ENCODE measurements around the gene FASTK.

The FASTK gene

DNA sequence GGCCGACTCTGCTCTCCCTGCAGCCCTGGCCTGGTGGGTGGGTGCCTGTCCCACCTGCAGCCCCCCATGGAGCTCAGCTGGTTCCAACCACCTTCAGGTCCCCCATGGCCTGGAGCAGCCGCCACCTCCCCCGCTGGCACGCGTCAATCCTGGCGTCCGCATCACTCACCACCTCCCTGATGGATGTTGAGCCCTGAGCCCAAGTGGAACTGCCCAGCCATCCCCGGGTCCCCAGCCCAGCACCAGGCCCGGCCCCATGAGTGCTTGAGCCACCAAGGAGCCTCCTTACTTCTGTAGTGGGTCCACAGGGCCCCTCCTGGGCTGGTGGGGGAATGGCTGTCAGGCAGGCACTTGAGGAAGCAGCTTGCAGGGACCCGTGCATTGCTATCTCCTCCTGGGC is 20.3 kb upstream of the FASTK start:
- DNase-seq = no peak

DNA sequence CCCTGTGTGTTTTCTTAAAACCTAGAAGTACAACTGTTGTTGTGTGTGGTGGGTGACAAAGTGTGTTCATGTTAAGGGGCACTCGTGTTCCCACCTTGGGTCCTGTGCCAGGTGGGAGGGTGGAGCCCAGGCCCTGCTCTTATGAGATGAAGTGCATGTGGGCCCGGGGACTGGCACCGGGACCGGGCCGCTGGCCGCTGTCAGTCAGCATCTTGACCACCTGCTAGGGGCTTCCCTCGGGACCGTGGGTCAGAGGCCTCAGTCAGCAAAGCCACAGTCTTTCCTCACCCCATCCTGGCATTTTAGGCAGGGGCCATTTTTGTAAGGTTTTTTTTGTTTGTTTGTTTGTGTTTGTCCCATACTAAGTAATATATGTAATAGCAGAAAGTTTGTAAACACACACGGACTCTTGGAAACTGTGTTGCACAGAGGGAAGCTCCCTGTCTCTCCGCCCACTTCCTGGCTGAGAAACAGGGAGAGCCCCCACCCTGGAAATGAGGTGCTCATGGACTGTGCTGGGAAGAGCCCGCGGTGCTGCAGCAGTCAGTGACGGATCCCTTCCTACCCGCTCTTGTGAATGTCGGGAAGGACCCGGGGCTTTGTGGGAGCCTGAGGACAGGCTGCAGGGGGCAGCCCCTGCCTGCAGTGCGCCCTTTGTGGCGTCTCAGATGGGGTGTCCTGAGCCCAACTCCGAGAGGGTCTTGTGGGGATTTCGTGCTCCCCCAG is 19.0 kb upstream of the FASTK start:
- DNase-seq = no peak

DNA sequence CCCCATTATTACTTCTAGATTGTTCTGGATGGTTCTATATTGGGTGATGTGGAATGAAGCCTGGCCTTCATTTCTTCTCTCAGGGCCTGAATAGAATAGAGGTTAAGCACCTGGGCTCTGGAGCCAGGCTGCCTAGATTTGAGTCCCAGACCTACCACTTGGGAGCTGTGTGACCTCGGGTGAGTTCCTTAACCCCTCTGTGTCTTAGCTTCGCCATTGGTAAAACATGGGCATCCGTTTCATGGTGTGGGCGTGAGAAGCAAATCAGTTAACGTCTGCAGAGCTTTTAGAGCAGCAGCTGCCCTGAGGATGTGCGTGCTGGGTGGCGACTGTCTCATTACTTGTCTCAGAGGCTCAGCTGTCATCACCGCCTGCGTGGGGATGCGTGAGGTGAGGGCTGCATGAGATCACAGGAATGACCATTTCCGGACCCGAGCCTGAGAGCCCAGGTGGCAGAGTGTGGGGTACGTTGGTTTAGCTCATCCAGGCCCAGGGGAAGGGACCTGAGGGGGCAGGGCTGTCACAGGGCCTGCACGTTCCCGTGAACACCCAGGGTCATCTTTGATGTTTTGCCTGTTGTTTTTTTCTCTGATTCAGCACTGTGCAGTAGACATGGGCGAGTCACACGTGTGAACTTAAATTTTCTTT is 15.3 kb upstream of the FASTK start:
- no peak for DNase-seq

DNA sequence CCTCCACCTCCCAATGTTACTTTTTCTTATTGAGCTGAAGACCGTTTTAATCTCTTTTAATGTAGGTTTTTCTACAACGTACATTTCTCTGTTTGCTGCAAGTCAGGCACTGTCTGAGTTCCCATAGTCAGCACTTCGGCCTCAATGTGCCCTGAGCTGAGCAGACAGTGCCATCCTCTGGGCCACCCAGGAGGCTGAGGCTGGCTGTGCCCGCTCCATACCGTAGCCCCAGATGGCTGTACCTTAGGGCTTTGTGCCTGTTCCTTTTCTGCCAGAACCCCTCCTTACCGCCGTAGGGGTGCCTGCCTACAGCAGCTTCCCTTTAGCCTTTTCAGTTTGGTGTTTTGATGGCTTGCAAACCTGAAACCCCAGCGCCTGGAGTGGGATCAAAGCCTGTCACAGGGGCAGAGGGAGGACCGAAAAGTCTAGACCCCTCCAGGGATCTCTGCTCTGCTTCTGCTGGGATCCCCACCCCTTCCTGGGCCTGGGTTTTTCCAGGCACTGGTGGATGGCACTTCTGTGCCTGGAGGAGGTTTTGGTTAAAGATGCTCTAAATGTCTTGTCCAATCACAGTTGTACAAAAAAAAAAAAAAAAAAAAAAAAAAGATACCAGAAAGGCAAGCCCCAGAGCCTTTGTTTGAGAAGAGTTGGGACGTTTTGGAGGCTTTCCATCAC is 14.7 kb upstream of the FASTK start:
- DNase-seq = no peak

DNA sequence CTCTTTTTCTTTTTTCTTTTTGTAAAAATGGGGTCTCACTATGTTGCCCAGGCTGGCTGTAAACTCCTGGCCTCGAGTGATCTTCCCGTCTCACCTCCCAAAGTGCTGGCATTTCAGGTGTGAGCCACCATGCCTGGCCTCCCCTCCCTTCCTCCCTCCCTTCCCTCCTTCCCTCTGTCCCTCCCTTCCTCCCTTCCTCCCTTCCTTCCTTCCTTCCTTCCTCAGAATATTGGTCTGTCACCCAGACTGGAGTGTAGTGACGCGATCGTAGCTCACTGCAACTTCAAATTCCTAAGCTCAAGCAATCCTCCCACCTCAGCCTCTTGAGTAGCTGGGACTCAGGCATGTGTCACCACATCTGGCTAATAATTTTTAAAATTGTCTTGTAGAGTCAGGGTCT is 14.1 kb upstream of the FASTK start:
- DNase-seq = no peak

DNA sequence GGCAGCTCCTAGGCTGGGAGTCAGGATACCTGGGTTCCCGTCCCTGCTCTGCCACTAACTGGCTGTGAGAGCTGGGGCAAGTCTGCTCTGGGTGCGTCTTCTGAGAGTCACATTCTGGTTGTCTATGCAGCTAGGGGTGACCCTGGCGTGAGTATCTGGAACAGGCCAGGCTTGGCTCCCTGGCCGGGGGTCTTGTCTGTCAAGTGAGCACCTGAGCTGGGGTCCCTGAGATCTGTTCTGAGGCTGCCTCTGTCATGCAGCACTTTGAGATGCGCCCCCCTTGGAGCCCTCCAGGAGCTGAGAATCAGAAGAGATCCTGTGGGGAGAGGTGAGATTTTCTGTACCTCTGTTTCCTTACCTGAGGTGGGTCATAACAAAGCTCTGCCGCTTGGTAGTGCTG is 13.1 kb upstream of the FASTK start:
- no peak for DNase-seq

DNA sequence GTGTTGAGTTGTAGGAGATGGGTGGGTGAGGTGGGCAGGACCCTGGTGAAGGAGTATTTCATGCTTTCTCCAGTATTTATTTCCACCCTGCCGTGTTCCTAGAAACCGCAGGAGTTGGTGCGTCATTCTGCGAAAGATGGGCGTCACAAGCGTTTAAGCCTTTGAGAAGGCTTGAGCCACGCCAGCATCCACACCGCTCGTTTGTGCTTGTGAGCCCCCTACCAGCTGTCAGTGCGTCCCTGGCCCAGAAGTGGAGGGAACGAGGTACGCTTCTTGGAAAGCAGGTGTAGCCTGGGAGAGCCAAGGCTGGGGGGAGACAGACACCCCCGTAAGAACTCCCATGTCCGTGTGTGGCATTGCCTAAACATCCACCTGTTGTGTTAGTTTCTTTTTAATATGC is 11.4 kb upstream of the FASTK start:
- no peak for DNase-seq

DNA sequence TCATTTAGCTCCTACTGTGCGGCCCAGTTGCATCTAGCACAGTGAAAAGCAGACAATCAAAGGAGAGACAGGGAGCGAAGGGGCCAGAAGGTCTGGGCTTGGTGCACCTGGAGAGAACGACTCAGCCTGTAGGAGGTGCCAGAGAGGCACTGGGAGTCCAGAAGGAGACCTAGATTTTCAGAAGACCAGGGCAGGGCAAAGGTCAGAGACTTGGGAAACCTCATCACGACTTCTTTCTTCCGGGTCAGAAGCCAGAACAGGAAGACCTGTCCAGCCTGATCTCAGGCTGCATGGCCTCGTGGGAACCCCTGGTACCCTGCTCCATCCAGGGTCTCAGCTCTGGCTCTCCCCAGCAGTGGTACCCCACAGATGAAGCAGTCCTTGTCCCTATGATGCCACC is 10.8 kb upstream of the FASTK start:
- no peak for DNase-seq

DNA sequence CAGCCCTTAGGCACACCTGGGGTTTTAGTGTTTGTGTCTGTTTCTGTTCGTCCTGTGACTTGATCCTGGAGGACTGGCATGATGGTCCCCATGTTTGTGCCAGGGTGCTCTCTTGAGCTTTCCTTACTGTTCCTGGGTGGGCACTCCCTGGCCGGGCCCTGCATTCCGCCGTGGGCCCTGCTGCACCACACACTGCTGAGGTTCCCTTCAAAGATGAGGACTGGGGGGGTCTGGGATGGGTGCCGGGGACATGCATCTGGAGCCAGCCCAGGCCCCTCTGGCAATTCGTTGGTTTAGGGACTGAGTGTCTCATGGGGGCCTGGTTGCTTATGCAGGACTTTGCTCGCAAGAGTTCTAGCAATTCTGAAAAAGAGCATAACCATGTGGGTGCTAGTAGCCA is 10.4 kb upstream of the FASTK start:
- no peak for DNase-seq

DNA sequence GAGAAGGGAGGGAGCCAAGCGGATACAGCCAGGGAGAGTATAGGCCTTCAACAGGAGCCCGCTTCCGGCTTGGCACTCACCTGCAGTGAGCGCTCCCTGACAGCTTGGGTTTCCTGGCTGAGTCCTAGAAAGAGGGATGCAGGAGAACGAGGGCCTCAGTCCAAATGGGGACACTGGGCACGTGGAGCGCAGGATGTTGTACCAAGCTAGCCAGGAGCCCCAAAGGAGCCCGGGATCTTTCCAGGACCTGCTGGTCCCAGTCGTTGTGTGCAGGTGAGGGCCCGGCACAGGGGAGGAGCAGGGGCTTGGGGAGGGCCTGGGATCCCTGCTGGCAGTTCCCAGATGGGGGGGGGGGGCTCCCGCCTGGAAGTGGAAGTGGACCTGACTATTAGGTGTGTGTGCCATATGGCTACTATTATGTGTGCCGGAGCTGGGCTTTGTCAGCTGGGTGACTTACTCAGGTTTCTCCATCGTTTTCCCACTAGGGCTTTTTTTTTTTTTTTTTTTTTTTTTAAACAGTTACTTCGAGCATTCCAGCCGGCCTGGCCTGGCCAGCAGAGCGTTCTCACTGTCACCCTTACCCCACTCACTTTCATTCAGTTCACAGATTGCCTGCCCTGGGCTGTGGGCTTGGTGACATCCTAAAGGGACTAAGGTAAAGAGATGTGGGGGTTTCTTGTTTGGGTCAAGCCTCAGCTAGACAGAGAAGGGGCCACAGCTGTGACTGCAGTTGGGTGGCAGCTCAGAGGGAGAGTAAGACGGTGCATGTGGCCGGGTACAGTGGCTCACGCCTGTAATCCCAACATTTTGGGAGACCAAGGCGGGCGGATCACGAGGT is 9.5 kb upstream of the FASTK start:
- DNase-seq = no peak

DNA sequence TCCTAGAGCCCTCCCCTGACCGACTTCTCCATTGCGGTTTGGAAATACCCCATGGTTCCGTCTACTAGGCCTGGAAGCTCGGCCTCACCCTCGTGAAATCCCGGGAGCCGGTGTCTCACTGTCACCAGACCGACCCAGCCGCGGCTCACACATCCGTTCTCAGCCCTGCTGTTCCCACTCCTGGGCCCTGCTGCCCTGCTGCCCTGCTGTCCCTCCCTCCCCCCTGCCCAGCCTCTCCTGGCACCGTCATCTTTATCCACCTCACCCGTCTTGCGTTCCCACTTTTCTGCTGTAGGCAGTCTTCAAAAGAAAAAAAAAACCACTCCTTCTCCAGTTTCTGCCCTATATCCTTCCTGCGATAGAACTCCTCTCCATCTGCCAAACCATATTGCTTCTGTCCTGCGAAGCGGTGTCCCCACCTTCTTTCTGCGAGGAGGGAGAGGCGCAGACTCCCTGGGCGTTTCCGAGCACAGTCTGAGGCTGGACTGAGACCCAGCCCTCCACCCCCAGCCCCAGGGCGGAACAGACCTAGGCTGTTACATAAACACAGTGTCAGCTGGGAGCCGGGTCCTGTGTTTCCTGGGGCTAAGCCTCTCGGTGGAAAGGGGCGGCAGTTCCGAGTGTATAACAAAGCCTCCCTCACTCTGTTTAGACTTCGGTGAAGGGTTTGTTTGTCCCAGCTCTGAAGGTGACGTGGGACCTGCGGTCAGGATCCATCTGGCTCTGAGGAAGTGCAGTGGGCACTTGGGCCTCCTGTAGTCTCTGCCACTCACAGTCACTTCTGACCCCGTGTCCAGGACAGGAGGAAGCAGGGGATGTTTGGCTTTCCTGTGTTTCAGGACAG is 8.5 kb upstream of the FASTK start:
- DNase-seq = peak in 25 of 56 donors; percentile 8 to 48 (median 20)

DNA sequence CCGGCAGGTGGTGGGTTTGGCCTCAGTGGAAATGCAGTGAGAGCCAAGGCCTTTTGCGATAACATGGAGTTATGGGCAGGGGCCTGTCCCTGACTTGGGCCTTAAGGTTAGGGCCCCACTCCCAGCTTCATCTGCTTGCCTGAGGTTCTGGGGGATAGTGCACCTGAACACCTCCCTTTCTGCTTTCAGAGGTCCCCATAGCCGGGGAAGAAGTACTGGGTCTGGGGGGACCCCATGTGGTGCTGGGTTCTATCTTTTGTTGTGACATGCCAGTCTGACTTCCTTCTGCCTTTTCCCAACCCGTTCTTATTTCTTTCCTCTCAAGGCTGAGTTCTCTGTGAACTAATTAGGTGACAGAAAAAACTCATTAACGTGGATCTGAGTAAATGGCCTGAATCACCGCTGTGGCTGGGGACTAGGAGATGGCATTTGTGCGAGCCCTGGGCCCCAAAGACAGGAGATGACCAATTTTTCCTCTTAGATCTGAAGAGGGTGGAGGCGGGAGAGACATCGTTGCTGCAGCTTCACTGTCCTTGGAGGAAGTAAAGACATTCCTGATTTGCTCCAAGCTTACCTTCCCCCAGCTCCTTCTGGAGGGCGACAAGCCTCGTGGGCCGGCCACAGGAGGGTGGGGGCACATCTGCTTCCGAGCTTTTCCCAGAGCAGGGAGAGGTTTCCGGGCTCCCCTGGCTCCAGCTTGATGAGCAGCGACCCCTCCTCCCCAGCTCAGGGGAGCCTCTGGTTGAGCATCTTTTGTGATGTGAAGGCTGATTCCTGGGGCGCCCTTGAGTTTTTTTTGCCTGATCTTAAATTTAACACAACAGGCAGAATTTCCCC is 7.6 kb upstream of the FASTK start:
- peak in 1 of 56 donors; percentile 9 for DNase-seq

DNA sequence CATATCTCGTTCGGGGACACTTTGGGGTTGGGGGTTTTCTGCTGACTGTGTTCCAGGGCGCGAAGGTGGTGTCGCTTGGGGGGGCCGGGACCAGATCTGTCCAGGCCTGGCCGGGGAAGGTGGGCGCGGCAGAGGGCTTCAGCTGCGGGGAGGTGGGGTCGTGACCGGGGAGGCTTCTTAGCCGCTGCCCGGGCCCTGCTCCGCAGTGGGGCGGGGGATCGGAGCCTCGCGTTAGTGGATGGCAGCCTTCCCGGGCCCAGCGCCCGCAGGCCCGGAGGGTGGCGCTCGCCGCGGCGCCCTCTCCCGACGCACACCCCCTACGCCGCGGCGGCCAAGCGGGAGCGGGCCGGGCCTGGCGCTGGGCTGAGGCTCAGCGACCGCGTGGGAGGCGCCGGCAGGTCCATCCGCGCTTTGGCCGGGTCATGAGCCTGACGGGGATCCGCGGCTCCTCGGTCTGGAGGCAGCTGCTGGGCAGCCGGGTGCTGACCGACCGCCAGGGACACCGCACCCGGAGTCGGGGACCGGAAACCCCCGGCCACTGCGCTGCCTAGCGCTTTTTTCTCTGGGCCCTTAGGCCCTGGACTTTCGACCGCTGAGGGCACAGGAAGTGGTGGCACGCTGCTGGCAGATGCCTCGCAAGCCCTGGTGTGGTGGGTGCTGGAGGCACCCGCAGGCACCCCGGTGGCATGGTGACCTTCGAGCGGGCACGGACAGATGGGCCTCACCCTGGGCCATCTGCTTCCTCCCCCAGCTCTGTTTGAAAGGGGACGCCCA is 6.8 kb upstream of the FASTK start:
- DNase-seq = peak in 46 of 56 donors; percentile 8 to 80 (median 46)

DNA sequence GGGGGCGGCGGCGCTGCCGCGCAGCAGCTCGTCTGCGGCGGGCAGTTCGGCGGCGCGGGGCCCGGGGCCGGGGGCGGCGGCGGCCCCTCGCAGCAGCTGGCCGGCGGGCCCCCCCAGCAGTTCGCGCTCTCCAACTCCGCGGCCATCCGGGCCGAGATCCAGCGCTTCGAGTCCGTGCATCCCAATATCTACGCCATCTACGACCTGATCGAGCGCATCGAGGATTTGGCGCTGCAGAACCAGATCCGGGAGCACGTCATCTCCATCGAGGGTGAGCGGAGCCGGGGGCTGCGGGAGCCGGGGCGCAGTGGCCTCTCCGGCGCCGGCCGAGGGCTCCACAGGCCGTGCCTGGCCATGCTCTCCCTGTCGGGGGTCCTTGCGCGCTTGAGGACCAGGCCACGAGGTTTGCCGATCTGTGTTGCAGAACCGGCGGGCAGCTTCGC is 6.2 kb upstream of the FASTK start:
- DNase-seq = peak in 14 of 56 donors; percentile 24 to 74 (median 48)

DNA sequence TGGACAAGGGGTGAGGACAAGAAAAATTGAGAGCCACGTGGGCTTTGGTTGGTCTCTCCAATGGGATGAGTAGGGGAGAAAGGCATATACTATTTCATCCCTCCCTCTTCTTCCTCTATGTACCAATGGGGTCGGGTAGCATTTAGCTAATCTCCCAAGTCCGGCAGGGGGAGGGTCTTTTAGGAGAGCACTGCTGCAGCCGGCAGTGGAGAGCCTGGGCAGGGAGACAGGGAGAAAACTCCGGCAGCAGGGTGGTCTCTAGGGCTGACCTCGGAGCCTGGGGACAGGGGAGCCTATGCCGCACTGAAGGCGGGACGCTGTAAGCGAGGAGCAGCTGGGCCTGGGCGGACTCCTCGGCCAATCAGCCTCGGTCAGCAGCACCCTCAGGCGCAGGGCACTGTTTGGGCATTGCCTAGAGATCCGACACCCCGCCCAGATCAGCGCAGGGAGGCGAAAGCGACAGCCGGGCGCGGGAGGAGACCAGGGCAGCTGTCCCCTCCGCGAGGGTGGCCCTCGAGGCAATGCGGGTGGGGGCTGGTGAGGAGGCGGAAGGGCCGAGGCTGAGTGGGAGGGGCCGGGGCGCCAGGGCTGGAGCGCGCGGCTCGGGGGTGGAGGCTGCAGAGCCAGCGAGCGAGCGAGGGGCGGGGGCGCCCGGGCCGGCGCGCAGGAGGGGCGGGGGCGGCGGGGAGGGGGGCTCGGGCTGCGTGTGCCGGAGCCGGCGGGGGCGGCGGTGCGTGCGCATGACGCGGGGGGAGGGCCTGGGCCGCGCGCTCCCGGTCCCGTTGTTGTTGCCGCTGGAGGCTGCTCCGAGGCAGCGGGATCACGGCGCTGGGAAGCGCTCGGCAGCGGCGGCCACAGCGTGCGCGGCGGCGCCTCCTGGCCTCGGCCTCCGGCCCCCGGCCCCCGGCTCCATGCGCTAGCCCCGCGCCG is 5.3 kb upstream of the FASTK start, which contains the start of gene AGAP3:
Gene AGAP3 (plus strand): TSS at position 785 of the 930 bp plus-strand sequence. CDS start 267 bp downstream, outside the sequence.
- DNase-seq = peak in 55 of 56 donors; percentile 29 to 92 (median 84)

DNA sequence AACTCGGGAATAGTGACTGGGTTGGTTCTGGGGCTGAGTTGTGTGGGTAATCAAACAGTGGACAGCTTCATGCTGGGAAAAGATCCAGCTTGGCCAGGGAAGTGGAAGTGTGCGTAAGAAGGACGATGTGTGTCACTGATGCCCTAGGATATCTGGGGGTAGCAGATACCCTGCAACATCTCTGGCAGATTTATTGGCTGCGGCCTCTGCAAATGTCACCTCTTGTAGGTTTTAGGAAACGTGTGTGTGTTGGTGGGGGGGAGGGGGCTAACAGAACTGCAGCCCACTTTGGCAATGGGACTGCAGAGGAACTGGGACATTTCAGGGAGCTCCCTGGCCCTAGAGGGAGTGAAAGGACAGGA is 4.7 kb upstream of the FASTK start:
- DNase-seq = peak in 1 of 56 donors; percentile 14

DNA sequence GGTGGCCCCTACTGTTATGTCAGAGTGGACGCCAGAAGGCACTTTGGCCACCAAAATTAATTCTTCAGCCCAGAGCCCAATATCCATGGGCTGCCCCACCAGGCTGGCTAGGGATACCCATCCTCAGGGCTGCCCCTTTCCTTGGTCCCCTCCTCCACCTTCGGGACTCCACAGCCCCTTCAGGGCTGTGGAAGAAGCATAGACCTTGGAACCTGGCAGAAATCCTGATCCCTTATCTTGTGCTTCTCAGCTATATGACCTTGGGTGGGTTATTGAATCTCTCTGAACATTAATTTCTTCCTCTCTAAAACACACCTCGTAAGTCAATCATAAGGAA is 3.2 kb upstream of the FASTK start:
- no peak for DNase-seq

All from nucleus accumbens (tissue), 56 donors.